Measurements from ENCODE around the gene RAPGEF1.

RAPGEF1 gene

GRCh38 chr9:131650254-131650653 is 89.6 kb downstream of the RAPGEF1 start:
- DNase-seq (ENCODE audit: low spot score) = peak; percentile 37

- DNase-seq (ENCODE audit: low spot score) = no peak
Measured at GRCh38 chr9:131649646-131650045, 90.2 kb downstream of the RAPGEF1 start.

- no peak for DNase-seq (ENCODE audit: low spot score)
Measured at GRCh38 chr9:131645078-131645776, 94.6 kb downstream of the RAPGEF1 start.

GRCh38 chr9:131642496-131643083 is 97.3 kb downstream of the RAPGEF1 start:
- no peak for DNase-seq (ENCODE audit: low spot score)

GRCh38 chr9:131641618-131642495 is 98.0 kb downstream of the RAPGEF1 start:
- DNase-seq (ENCODE audit: low spot score) = no peak

- DNase-seq (ENCODE audit: low spot score) = peak; percentile 63
Measured at GRCh38 chr9:131640438-131641137, 99.3 kb downstream of the RAPGEF1 start.

GRCh38 chr9:131639769-131640437 is 100.0 kb downstream of the RAPGEF1 start:
- DNase-seq (ENCODE audit: low spot score) = no peak

GRCh38 chr9:131636593-131636992 is 103.3 kb downstream of the RAPGEF1 start:
- DNase-seq (ENCODE audit: low spot score) = no peak

- no peak for DNase-seq (ENCODE audit: low spot score)
Measured at GRCh38 chr9:131635892-131636291, 104.0 kb downstream of the RAPGEF1 start.

- DNase-seq (ENCODE audit: low spot score) = peak; percentile 91
Measured at GRCh38 chr9:131635285-131635684, 104.6 kb downstream of the RAPGEF1 start.

GRCh38 chr9:131633491-131634031 is 106.3 kb downstream of the RAPGEF1 start:
- no peak for DNase-seq (ENCODE audit: low spot score)

- no peak for DNase-seq (ENCODE audit: low spot score)
Measured at GRCh38 chr9:131631306-131631705, 108.6 kb downstream of the RAPGEF1 start.

- no peak for DNase-seq (ENCODE audit: low spot score)
Measured at GRCh38 chr9:131630205-131630831, 109.6 kb downstream of the RAPGEF1 start.

- DNase-seq (ENCODE audit: low spot score) = no peak
Measured at GRCh38 chr9:131629825-131630204, 110.1 kb downstream of the RAPGEF1 start.

- DNase-seq (ENCODE audit: low spot score) = no peak
Measured at GRCh38 chr9:131629226-131629500, 110.7 kb downstream of the RAPGEF1 start.

GRCh38 chr9:131628459-131629225 is 111.2 kb downstream of the RAPGEF1 start:
- DNase-seq (ENCODE audit: low spot score) = no peak

GRCh38 chr9:131627648-131628458 is 112.0 kb downstream of the RAPGEF1 start:
- DNase-seq (ENCODE audit: low spot score) = no peak

- DNase-seq (ENCODE audit: low spot score) = no peak
Measured at GRCh38 chr9:131627326-131627647, 112.6 kb downstream of the RAPGEF1 start.

- no peak for DNase-seq (ENCODE audit: low spot score)
Measured at GRCh38 chr9:131625790-131626670, 113.8 kb downstream of the RAPGEF1 start.
